Suprapubic skin (tissue), 4 donors: Measurements from ENCODE around the gene OR1B1.

Experiments
- CTCF ChIP-seq, 2 donors: fragments of 200-600 bp in 1 of 2; fragments of 450-650 bp in 1 of 2; sonication (generic) in 1 of 2; IDR thresholded peaks; one replicate each; pipeline ENCODE4 v1.5.1; 2016 to 2019; ENCODE audit warnings: antibody characterized with exemption in 2 of 2, mild to moderate bottlenecking in 1 of 2, moderate library complexity in 1 of 2
- EP300 ChIP-seq: sonication (generic); formaldehyde crosslinking; IDR thresholded peaks from one replicate; pipeline ENCODE4 v1.6.1; 2017; ENCODE audit warnings: antibody characterized with exemption
- POLR2A ChIP-seq, 2 donors: fragments of 450-650 bp; IDR thresholded peaks; one replicate each; pipeline ENCODE4 v1.6.1; 2017; ENCODE audit warnings: antibody characterized with exemption in 2 of 2, mild to moderate bottlenecking in 2 of 2, moderate library complexity in 2 of 2
- POLR2AphosphoS5 ChIP-seq, 3 donors: sonication (generic); formaldehyde crosslinking; IDR thresholded peaks; one replicate each; pipeline ENCODE4 v1.6.1; 2017; ENCODE audit warnings: antibody characterized with exemption in 3 of 3

DNA sequence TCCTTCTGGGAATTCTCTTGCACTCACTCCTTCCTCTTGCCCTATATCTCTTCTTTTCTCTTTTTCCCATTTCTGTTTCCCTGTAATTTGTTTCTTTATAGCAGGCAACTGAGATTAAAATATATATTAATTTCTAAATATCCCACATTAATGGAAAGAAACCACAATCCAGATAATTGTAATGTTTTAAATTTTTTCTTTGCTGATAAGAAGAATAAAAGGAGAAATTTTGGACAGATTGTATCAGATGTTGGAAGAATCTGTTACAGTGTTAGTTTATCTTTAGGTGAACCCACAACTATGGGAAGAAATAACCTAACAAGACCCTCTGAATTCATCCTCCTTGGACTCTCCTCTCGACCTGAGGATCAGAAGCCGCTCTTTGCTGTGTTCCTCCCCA lies 4.0 kb upstream of the OR1B1 start, which contains the start of gene OR1L1:
- no peak for TF ChIP-seq CTCF (IDR thresholded peaks at IDR 0.05)
- no peak for TF ChIP-seq POLR2AphosphoS5 (IDR thresholded peaks at IDR 0.05)
- TF ChIP-seq POLR2A (IDR thresholded peaks at IDR 0.05): no peak
- no peak for TF ChIP-seq EP300
